OCI-M2 (cell line): ENCODE results near the gene RTN4RL1.

ENCODE experiments used
- DNase-seq: peaks from one replicate; lab custom pipeline; 2025; ENCODE audit not compliant: unreplicated experiment; lab: John Stamatoyannopoulos, UW

RTN4RL1 gene

GRCh38 chr17:1951920-1952319, 73.2 kb downstream of the RTN4RL1 start:
- DNase-seq, result no peak

- no peak for DNase-seq
These were observed 75.4 kb downstream of the RTN4RL1 start for GRCh38 chr17:1949754-1950153.

- DNase-seq, result no peak
These were observed 76.7 kb downstream of the RTN4RL1 start for GRCh38 chr17:1948517-1948825.

GRCh38 chr17:1947743-1948516, 77.2 kb downstream of the RTN4RL1 start:
- no peak for DNase-seq

DNA sequence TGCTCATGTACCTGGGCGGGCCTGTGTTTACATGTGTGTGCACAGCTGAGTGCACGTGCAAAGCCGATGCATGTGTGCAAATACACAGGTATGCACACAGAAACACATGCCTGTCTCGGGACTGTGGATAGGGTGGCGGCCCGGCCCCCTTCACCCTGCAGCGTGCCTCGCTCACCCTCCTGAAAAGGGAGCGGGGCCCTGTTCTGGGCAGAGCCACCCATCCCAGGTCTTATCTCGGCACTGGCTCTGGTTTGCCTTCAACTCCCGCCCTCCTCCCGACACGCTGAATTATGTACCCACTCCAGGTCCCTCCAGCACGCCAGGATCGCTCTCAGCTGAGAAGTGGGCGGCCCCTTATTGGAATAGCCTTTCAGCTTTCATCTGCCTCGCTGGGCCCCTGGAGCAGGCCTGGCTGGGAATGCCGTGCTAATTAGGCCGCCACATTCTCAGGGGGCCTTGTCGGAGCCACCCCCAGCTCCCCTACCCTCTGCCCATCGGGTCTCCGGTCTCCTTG, 77.8 kb downstream of the RTN4RL1 start:
- DNase-seq, result no peak

GRCh38 chr17:1946021-1946932, 78.9 kb downstream of the RTN4RL1 start:
- DNase-seq, result no peak

- DNase-seq, result no peak
These were observed 79.5 kb downstream of the RTN4RL1 start for GRCh38 chr17:1945621-1946020.

DNA sequence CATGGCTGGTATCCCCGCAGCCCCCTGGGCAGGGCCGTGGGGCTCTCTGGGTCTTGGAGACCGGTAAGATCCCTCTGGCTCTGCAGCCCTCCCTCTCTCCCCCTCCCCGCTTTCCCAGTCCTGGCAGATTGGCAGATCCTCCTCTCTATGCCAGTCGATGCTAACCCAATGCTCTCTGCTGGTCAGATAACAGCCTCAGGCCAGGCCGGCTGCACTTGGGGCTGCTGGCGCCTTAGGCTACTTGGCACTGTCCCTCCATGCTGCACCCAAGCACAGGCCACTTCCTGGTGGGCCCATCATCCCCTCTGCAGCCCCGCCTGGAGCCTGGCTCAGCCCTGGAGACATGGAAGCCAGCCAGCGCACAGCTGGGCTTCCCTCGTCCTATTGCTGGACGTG, 81.7 kb downstream of the RTN4RL1 start:
- no peak for DNase-seq

DNA sequence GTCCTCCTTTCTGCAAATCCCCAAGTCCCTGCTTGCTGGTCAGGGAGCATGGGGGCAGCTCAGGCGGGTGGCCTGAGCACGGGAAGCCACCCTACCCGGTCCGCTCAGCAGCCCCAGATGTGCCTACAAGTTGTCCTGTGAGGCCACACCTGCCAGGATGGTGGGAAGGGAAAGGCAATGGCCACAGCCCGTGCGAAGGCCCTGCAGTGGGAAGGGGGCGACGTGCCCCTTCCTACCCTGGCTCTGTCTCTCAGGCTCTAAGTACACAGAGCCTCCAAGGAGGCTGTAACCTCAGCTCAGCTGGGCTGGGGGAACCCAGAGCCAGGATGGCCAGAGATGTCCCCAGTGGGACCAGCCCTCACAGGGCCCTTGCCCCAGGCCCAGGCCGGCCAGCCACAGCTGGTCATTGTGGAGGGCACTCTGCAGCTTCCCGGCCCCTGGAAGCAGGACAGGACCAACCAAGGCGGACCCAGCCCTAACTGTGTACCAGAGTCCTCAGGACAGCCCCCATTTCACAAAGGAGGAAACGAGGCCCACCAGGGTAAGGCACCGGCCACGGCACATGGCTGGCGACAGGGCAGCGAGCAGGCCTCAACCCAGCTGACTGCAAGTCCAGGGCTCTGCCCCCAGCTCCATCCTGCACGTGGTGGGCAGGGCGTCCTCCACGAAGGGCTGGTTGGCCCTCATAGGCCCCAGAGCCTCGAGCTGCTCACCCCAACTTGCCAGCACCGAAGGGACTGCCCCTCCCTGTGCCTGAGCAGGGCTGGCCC, 82.3 kb downstream of the RTN4RL1 start:
- DNase-seq, result no peak

DNA sequence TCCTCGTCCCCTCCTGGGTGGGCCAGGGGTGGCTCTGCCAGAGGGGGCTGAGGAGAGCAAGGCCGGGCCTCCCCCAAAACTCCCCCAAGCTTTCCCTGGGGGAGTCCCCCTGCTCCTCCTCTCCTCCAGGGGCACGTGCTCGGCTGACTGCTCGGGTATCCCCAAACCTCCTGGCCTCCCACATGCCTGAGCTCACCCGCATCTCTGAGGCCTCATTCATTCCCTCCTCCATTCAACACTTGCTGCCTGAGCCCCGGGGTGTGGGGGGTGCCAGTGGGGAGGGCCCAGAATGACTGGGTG, 83.1 kb downstream of the RTN4RL1 start:
- DNase-seq, result no peak

- DNase-seq, result no peak
These were observed 83.7 kb downstream of the RTN4RL1 start for GRCh38 chr17:1941272-1942065.

GRCh38 chr17:1940810-1941185, 84.3 kb downstream of the RTN4RL1 start:
- DNase-seq, result no peak

- DNase-seq, result no peak
These were observed 84.9 kb downstream of the RTN4RL1 start for GRCh38 chr17:1939981-1940809.

DNA sequence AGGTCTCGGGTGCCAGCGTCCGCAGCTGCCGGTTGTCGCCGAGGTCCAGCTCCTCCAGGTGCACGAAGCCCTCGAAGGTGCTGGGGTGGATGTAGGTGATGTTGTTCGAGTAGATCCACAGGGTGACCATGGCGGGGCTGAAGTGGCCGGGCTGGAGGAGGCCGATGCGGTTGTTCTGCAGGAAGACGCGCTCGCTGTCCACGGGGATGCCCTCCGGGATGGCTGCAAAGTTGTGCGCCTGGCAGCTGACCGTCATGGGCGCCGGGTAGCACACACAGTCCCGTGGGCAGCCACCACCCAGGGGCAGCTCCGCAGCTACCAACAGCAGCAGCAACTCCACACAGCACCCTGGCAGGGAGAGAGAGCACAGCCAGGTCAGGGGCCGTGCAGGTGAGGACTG, 87.7 kb downstream of the RTN4RL1 start:
- DNase-seq, result no peak

DNA sequence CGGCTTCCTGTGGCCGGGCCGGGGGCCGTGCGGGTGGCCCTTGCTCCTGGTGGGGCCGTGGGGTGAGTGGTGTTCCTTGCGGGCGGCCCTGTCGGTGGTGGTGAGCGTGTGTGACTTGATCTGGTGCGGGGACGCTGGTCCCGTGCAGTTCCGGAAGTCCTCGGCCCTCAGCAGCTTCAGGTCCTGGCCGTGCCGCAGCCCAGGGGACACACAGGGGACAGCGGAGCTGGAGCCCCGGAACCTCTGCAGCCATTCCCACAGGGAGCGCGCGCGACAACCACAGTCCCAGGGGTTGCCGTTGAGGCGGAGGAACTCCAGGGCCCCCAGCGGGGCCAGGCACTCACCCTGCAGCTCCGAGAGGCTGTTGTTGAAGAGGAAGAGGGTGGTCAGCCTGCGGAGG, 88.4 kb downstream of the RTN4RL1 start:
- DNase-seq, result no peak

- DNase-seq, result no peak
These were observed 90.2 kb downstream of the RTN4RL1 start for GRCh38 chr17:1934901-1935300.

DNA sequence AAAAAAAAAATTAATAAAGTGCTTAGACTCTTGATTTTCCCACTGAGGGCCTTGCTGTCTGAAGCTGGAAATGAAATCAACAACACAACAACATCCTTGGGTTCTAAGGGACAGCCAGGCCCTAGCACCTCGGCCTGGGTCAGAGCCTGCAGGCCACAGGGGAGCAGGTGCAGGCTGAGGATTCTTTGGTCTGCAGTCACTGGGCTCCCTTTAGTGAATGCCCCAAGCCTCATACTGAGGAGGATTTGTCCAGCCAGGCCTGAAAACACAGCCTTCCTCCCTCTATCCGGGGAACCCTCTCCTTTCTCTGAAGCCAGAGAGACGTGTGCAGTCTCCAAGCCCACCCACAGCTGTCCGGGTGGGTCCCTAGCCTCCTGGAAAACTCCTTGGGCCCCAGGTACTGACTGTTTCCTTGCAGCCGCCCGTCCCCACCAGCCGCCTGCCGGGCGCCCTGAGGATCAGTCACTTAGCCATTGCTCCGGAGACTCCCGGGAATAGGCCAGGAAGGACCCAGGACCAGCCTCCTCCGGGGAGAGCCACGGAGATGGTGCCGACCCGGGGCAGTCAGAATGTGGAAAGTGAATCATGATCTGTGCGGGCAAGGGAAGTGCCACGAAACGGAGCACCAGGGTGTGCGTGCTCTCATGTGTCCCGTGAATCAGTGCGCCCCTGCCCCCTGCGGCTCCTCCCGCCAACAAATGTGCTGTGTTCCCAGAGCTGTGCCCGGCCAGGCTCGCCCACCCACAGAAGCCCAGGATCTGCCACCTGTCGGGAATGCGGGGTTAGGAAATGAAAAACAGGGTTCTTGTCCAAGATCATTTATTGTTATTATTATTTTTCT, 91.0 kb downstream of the RTN4RL1 start:
- DNase-seq, result no peak

DNA sequence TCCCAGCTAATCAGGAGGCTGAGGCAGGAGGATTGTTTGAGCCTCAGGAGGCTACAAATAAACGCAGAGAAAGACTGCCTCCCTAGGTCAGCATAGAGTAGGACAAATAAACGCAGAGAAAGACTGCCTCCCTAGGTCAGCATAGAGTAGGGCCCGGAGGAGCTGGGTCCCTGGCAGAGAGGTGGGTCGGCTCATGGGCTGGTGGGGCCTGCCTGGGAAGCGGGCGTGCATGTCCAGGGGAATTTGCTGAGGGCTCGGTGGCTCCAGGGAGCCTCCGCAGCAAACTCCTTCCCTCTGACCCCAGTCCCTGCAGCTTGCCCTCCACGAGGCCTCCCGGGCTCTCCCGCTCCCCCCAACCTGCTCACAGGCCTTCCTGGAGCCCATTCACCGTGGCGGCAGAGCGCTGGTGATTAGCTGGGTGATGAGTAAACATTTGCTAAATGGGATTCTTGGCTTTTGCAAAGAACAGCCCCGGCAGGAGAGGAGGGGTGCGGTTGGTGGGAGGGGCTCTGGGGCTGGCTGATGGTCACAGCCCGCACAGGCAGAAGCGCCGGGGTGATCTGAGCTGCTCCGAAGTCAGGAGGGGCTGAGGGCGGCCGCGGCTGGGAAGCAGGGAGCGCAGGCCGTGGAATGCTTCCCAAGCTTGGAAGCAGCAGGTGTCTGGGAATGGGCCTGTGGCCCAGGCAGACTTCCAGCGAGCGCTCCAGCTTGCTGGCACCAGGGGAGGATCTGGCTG, 93.1 kb downstream of the RTN4RL1 start:
- no peak for DNase-seq

DNA sequence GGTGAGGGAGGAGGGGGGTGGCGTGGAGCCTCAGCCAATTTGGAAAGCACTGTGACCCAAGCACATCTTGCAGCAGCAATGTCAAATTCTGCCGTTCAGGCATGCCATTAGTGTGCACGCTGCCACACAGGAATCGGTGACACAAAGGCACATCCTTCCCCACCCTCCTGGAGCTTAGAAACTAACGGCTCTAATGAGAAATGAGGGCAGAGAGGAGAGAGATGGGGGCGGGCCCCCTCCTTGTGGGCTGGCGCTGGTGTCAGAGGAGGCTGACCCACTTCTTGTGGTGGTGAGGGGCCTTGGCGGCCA, 94.8 kb downstream of the RTN4RL1 start:
- no peak for DNase-seq
